HepG2 (cell line): ENCODE results near the gene BTG3. TPM values are rescaled to one million over a fixed set of nuclear protein-coding genes. Genes with fewer than 3 reads are reported as not detected.

Source experiments
- ATAC-seq: fragments of 200-7000 bp; cut with Tn5 transposase; 3 replicates; pipeline ENCODE4 v1.9.1; 2020; ENCODE audit warnings: mild to moderate bottlenecking, moderate library complexity
- BruUV-seq: library from RNA; stranded (reverse); fragments of 400-500 nt; replicated peaks from 2 replicates; lab custom pipeline; 2021; lab: Mats Ljungman, UMichigan
- CTCF ChIA-PET: fragments of 300-600 bp; formaldehyde crosslinking; extraction: SDS; loops from one replicate; lab custom pipeline; 2021; ENCODE audit warnings: low total read pairs, inconsistent platforms, low intra/inter-chr PET ratio; lab: Yijun Ruan, JAX
- POLR2A ChIA-PET: fragments of 350-600 bp; sonication (Branson Sonifier 250); formaldehyde crosslinking; loops from one replicate; lab custom pipeline; 2020; ENCODE audit warnings: antibody characterized with exemption, inconsistent platforms; lab: Yijun Ruan, JAX
- DNase-seq: peaks from one replicate; pipeline ENCODE4 v3.0.0-alpha.2; 2015; ENCODE audit warnings: low spot score
- FAIRE-seq: peaks from 3 replicates; lab custom pipeline; 2011; peaks lifted over from hg19 to GRCh38; lab: Jason Lieb, UNC
- H2AFZ ChIP-seq: one replicate; pipeline ENCODE4 v1.6.1; 2011; ENCODE audit warnings: low read length, inconsistent platforms
- H3K27ac ChIP-seq: fragments of 300-600 bp; 3 replicates; pipeline ENCODE4 v1.8.0; 2011; ENCODE audit warnings: mixed run types, mild to moderate bottlenecking, mixed read lengths, low read length, inconsistent platforms; ENCODE audit not compliant: insufficient read depth; ENCODE audit errors: extremely low read length
- H3K27me3 ChIP-seq, 2 experiments: fragments of 200-600 bp in 1 of 2; 2 replicates in 1 of 2; 3 replicates in 1 of 2; pipeline versions ENCODE4 v1.6.0 to v1.8.0; 2011; ENCODE audit warnings: low read length in 2 of 2, mild to moderate bottlenecking in 2 of 2, moderate library complexity in 2 of 2, inconsistent platforms in 1 of 2; ENCODE audit not compliant: insufficient read depth in 2 of 2, control insufficient read depth in 1 of 2
- H3K36me3 ChIP-seq, 2 experiments: fragments of 200-600 bp in 1 of 2; replicated peaks in 1 of 2; 2 replicates in 1 of 2; 3 replicates in 1 of 2; pipeline versions ENCODE4 v1.5.1 to v1.8.0; 2011; ENCODE audit warnings: low read length in 2 of 2, inconsistent platforms in 1 of 2; ENCODE audit not compliant: insufficient read depth in 2 of 2, control insufficient read depth in 1 of 2
- H3K4me1 ChIP-seq: 2 replicates; pipeline ENCODE4 v1.5.1; 2012; ENCODE audit warnings: low read length, inconsistent platforms; ENCODE audit not compliant: insufficient read depth
- H3K4me2 ChIP-seq: 2 replicates; pipeline ENCODE4 v1.6.0; 2011; ENCODE audit warnings: low read depth, low read length, inconsistent platforms
- H3K4me3 ChIP-seq, 3 experiments: fragments of 200-600 bp in 1 of 3; sonication (generic), shearing (Covaris generic) in 1 of 3; replicated peaks in 1 of 3; 2 replicates each; pipeline ENCODE4 v1.5.1; 2011 to 2016; ENCODE audit warnings: low read length in 3 of 3, inconsistent platforms in 2 of 3, low read depth in 2 of 3, mild to moderate bottlenecking in 2 of 3, control low read depth in 1 of 3, mixed read lengths in 1 of 3; ENCODE audit not compliant: insufficient read depth in 1 of 3
- H3K79me2 ChIP-seq: one replicate; pipeline ENCODE4 v1.6.1; 2011; ENCODE audit warnings: low read length, inconsistent platforms; ENCODE audit not compliant: insufficient read depth
- H3K9ac ChIP-seq: 2 replicates; pipeline ENCODE4 v1.6.0; 2011; ENCODE audit warnings: mild to moderate bottlenecking, low read depth, low read length, inconsistent platforms; ENCODE audit not compliant: insufficient read depth
- H3K9me3 ChIP-seq: 2 replicates; pipeline ENCODE4 v1.5.1; 2012; ENCODE audit warnings: mild to moderate bottlenecking, low read length
- H4K20me1 ChIP-seq: 2 replicates; pipeline ENCODE4 v1.6.0; 2011; ENCODE audit warnings: inconsistent platforms, mild to moderate bottlenecking, low read length, moderate library complexity; ENCODE audit not compliant: insufficient read depth
- RCOR2 ChIP-seq: IDR thresholded peaks from 2 replicates; pipeline ENCODE4 v1.6.1; 2016; ENCODE audit warnings: missing biosample characterization, missing genetic modification reagents
- TMF1 ChIP-seq: sonication (generic); formaldehyde crosslinking; IDR thresholded peaks from 2 replicates; pipeline ENCODE4 v1.8.1; 2022; ENCODE audit warnings: low read depth, missing genetic modification reagents
- ZBTB21 ChIP-seq: sonication (generic); formaldehyde crosslinking; IDR thresholded peaks from 2 replicates; pipeline ENCODE4 v1.4.0; 2020; ENCODE audit warnings: missing genetic modification reagents
- ZNF274 ChIP-seq: sonication (generic); formaldehyde crosslinking; IDR thresholded peaks from 2 replicates; pipeline ENCODE4 v1.5.1; 2020; ENCODE audit warnings: mild to moderate bottlenecking, missing genetic modification reagents
- ZNF672 ChIP-seq: sonication (generic); formaldehyde crosslinking; IDR thresholded peaks from 2 replicates; pipeline ENCODE4 v1.8.1; 2022; ENCODE audit warnings: missing genetic modification reagents
- ZNF878 ChIP-seq: sonication (generic); formaldehyde crosslinking; IDR thresholded peaks from 2 replicates; pipeline ENCODE4 v1.8.1; 2023; ENCODE audit warnings: mild to moderate bottlenecking, missing genetic modification reagents, moderate library complexity
- WGBS: methylation state at CpG from one replicate; pipeline ENCODE4 v1.1.6; 2017; ENCODE audit warnings: low lambda C conversion rate; 5-methylcytosine and 5-hydroxymethylcytosine counted together
- in situ Hi-C: cut with HindIII; loops from 2 replicates; pipeline ENCODE4 v1.10.0; 2017; ENCODE audit warnings: low pct_unique_long_range_greater_than_20kb; ENCODE audit not compliant: extremely low pct_ligation_motif_present
- intact Hi-C: fragments of 100-400 bp; cut with micrococcal nuclease; formaldehyde crosslinking; loops from one replicate; pipeline ENCODE4 v1.10.0; 2022; ENCODE audit not compliant: unreplicated experiment
- polyA plus RNA-seq, 8 experiments: library from polyadenylated mRNA; depleted of rRNA in 3 of 8; stranded (reverse) in 7 of 8; unstranded in 1 of 8; fragments of >200 nt; fragmentation: Illumina TruSeq in 4 of 8; extraction: Trizol in 4 of 8; gene quantifications; 2 replicates each; pipeline versions ENCODE4 v1.2.1 to v1.2.3, GENCODE V29; 2011 to 2016; ENCODE audit warnings: low read depth in 4 of 8, missing spikeins in 1 of 8, mixed read lengths in 1 of 8; ENCODE audit not compliant: insufficient read depth in 1 of 8
- total RNA-seq, 5 experiments: library from RNA; depleted of rRNA; stranded (reverse); fragments of >200 nt; fragmentation: Illumina TruSeq; extraction: Trizol; gene quantifications; 2 replicates each; pipeline ENCODE4 v1.2.3, GENCODE V29; 2016; ENCODE audit warnings: low read depth in 1 of 5
- TF ChIP-seq, protein P1 (sequence below): sonication (generic); formaldehyde crosslinking; IDR thresholded peaks from 2 replicates; pipeline ENCODE4 v1.4.0; 2020; ENCODE audit warnings: low read depth, mild to moderate bottlenecking, missing genetic modification reagents
- TF ChIP-seq, protein P2 (sequence below): sonication (generic); formaldehyde crosslinking; IDR thresholded peaks from 2 replicates; pipeline ENCODE4 v1.4.0; 2020; ENCODE audit warnings: mild to moderate bottlenecking, missing genetic modification reagents
- TF ChIP-seq, protein P3 (sequence below): sonication (generic); formaldehyde crosslinking; IDR thresholded peaks from 2 replicates; pipeline ENCODE4 v1.8.1; 2022; ENCODE audit warnings: low read depth, mild to moderate bottlenecking, missing genetic modification reagents
- TF ChIP-seq, protein P4 (sequence below): IDR thresholded peaks from 2 replicates; pipeline ENCODE4 v1.6.1; 2016; ENCODE audit warnings: missing compliant biosample characterization, missing genetic modification reagents, borderline replicate concordance
- TF ChIP-seq, protein P5 (sequence below): sonication (generic); formaldehyde crosslinking; IDR thresholded peaks from 2 replicates; pipeline ENCODE4 v1.4.0; 2020; ENCODE audit warnings: missing genetic modification reagents, mild to moderate bottlenecking, borderline replicate concordance

The BTG3 gene
- total and polyA plus RNA-seq, 2 of the 13 experiments (the other 11 are each of a cell fraction or from before 2014, with no cell fraction given), result 13.9 to 27.4 TPM

DNA sequence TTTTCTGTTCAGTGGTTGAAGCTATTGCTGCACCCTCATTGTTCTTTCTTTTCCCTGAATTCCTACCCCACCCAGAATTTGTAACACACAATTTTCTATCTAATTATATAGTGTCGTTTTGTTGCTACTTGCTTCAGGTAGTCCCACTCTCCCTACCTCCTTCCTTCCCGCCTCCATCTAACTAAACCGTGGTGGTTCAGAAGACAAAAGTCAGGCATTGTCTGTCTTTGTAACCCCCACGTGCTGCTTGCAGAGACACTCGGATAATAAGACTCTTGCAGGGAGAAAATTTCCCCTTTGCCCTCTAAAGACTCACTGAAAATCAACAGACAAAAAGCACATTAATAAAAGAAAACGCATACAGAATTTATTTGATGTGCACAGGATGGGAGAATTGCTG, 46.2 kb upstream of the BTG3 start:
- Histone ChIP-seq H3K27ac (no peak overlapping the region), H3K36me3 (no peaks in the 10 kb centered on the region), H2AFZ (no peak overlapping the region), H3K79me2 (no peaks in the 10 kb centered on the region), H3K27me3 (no peaks in the 10 kb centered on the region; a peak in 1 of 5 replicates), H4K20me1 (no peaks in the 10 kb centered on the region), H3K4me2 (no peak overlapping the region), H3K9me3 (no peaks in the 10 kb centered on the region), H3K4me3 (no peak overlapping the region), H3K9ac (no peak overlapping the region), H3K4me1 (no peaks in the 10 kb centered on the region)
- in situ Hi-C loops, result no loop called here
- TF ChIP-seq, protein P1, sequence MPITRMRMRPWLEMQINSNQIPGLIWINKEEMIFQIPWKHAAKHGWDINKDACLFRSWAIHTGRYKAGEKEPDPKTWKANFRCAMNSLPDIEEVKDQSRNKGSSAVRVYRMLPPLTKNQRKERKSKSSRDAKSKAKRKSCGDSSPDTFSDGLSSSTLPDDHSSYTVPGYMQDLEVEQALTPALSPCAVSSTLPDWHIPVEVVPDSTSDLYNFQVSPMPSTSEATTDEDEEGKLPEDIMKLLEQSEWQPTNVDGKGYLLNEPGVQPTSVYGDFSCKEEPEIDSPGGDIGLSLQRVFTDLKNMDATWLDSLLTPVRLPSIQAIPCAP, result no peak
- TF ChIP-seq TMF1 (CRISPR knock-in tag) (no peak), ZNF672 (CRISPR knock-in tag) (no peak), ZNF274 (no peak), ZBTB21 (no peak), ZNF878 (CRISPR knock-in tag) (no peak), RCOR2 (CRISPR knock-in tag) (no peak)
- TF ChIP-seq, protein P2, sequence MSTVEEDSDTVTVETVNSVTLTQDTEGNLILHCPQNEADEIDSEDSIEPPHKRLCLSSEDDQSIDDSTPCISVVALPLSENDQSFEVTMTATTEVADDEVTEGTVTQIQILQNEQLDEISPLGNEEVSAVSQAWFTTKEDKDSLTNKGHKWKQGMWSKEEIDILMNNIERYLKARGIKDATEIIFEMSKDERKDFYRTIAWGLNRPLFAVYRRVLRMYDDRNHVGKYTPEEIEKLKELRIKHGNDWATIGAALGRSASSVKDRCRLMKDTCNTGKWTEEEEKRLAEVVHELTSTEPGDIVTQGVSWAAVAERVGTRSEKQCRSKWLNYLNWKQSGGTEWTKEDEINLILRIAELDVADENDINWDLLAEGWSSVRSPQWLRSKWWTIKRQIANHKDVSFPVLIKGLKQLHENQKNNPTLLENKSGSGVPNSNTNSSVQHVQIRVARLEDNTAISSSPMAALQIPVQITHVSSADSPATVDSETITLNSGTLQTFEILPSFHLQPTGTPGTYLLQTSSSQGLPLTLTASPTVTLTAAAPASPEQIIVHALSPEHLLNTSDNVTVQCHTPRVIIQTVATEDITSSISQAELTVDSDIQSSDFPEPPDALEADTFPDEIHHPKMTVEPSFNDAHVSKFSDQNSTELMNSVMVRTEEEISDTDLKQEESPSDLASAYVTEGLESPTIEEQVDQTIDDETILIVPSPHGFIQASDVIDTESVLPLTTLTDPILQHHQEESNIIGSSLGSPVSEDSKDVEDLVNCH (CRISPR knock-in tag), result no peak
- TF ChIP-seq, protein P3, sequence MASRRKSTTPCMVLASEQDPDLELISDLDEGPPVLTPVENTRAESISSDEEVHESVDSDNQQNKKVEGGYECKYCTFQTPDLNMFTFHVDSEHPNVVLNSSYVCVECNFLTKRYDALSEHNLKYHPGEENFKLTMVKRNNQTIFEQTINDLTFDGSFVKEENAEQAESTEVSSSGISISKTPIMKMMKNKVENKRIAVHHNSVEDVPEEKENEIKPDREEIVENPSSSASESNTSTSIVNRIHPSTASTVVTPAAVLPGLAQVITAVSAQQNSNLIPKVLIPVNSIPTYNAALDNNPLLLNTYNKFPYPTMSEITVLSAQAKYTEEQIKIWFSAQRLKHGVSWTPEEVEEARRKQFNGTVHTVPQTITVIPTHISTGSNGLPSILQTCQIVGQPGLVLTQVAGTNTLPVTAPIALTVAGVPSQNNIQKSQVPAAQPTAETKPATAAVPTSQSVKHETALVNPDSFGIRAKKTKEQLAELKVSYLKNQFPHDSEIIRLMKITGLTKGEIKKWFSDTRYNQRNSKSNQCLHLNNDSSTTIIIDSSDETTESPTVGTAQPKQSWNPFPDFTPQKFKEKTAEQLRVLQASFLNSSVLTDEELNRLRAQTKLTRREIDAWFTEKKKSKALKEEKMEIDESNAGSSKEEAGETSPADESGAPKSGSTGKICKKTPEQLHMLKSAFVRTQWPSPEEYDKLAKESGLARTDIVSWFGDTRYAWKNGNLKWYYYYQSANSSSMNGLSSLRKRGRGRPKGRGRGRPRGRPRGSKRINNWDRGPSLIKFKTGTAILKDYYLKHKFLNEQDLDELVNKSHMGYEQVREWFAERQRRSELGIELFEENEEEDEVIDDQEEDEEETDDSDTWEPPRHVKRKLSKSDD (CRISPR knock-in tag), result no peak
- TF ChIP-seq, protein P4, sequence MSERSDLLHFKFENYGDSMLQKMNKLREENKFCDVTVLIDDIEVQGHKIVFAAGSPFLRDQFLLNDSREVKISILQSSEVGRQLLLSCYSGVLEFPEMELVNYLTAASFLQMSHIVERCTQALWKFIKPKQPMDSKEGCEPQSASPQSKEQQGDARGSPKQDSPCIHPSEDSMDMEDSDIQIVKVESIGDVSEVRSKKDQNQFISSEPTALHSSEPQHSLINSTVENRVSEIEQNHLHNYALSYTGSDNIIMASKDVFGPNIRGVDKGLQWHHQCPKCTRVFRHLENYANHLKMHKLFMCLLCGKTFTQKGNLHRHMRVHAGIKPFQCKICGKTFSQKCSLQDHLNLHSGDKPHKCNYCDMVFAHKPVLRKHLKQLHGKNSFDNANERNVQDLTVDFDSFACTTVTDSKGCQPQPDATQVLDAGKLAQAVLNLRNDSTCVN (CRISPR knock-in tag), result no peak
- TF ChIP-seq, protein P5, sequence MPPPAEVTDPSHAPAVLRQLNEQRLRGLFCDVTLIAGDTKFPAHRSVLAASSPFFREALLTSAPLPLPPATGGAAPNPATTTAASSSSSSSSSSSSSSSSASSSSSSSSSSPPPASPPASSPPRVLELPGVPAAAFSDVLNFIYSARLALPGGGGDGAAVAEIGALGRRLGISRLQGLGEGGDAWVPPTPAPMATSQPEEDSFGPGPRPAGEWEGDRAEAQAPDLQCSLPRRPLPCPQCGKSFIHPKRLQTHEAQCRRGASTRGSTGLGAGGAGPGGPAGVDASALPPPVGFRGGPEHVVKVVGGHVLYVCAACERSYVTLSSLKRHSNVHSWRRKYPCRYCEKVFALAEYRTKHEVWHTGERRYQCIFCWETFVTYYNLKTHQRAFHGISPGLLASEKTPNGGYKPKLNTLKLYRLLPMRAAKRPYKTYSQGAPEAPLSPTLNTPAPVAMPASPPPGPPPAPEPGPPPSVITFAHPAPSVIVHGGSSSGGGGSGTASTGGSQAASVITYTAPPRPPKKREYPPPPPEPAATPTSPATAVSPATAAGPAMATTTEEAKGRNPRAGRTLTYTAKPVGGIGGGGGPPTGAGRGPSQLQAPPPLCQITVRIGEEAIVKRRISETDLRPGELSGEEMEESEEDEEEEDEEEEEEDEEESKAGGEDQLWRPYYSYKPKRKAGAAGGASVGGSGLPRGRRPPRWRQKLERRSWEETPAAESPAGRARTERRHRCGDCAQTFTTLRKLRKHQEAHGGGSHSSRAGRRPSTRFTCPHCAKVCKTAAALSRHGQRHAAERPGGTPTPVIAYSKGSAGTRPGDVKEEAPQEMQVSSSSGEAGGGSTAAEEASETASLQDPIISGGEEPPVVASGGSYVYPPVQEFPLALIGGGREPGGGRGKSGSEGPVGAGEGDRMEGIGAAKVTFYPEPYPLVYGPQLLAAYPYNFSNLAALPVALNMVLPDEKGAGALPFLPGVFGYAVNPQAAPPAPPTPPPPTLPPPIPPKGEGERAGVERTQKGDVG, result no peak
- POLR2A ChIA-PET, result no interaction called here
- 24% methylated on average over 6 of the region's 6 CpGs for WGBS
- no TSS peak for BruUV-seq
- intact Hi-C loops, result no loop called here
- CTCF ChIA-PET, result no interaction called here
- FAIRE-seq (no peak), ATAC-seq (no peak), DNase-seq (no peak)
